Middle frontal gyrus (tissue), 1 donor: Measurements from ENCODE around the gene SHB.
"Not testable (repeated sequence)": the region's sequence is repeated elsewhere in the genome, so short reads cannot be mapped to it uniquely, and the experiment has no call there.

ENCODE experiments used
- DNase-seq: peaks from one replicate; pipeline ENCODE4 v3.0.0-alpha.2; 2015; ENCODE audit warnings: low spot score; ENCODE audit errors: extremely low spot score

The SHB gene

GRCh38 chr9:37905776-37906175 lies 163.3 kb downstream of the SHB start:
- DNase-seq: no peak

GRCh38 chr9:37905131-37905505 lies 163.9 kb downstream of the SHB start:
- no peak for DNase-seq

GRCh38 chr9:37904445-37905130 lies 164.4 kb downstream of the SHB start:
- no peak for DNase-seq

GRCh38 chr9:37903647-37904444 lies 165.2 kb downstream of the SHB start, which contains the start of gene SLC25A51:
SLC25A51 (minus strand) TSS chr9:37904127; CDS start chr9:37888550, 15,577 bp downstream.
- DNase-seq: peak; percentile 87

- DNase-seq: no peak
Measured at GRCh38 chr9:37902796-37903646, 166.0 kb downstream of the SHB start.

- DNase-seq: no peak
Measured at GRCh38 chr9:37902131-37902530, 166.9 kb downstream of the SHB start.

- DNase-seq: no peak
Measured at GRCh38 chr9:37899041-37899440, 170.0 kb downstream of the SHB start.

GRCh38 chr9:37897665-37898064 lies 171.4 kb downstream of the SHB start:
- no peak for DNase-seq

GRCh38 chr9:37892063-37892462 lies 177.0 kb downstream of the SHB start:
- DNase-seq: no peak

GRCh38 chr9:37891042-37891441 lies 178.0 kb downstream of the SHB start:
- not testable (repeated sequence) for DNase-seq

GRCh38 chr9:37889536-37889935 lies 179.5 kb downstream of the SHB start:
- DNase-seq: no peak

GRCh38 chr9:37887977-37888583 lies 180.9 kb downstream of the SHB start:
- not testable (repeated sequence) for DNase-seq

- DNase-seq: no peak
Measured at GRCh38 chr9:37880916-37881479, 188.0 kb downstream of the SHB start.

GRCh38 chr9:37876376-37876775 lies 192.7 kb downstream of the SHB start:
- no peak for DNase-seq

- DNase-seq: no peak
Measured at GRCh38 chr9:37873955-37874354, 195.1 kb downstream of the SHB start.

- DNase-seq: no peak
Measured at GRCh38 chr9:37870799-37871176, 198.2 kb downstream of the SHB start.

GRCh38 chr9:37870081-37870798 lies 198.8 kb downstream of the SHB start:
- DNase-seq: no peak
